Astrocyte of the cerebellum (primary cell): ENCODE results near the gene AHNAK2.
"Not testable (repeated sequence)": the region's sequence is repeated elsewhere in the genome, so short reads cannot be mapped to it uniquely, and the experiment has no call there.

Experiments
- DNase-seq: peaks from one replicate; pipeline ENCODE4 v3.0.0-alpha.2; 2011; ENCODE audit warnings: low read depth
- H3K4me3 ChIP-seq: 2 replicates; pipeline ENCODE4 v1.5.1; 2011; ENCODE audit warnings: mild to moderate bottlenecking, low read depth, low read length, moderate library complexity
- CTCF ChIP-seq: IDR thresholded peaks from 2 replicates; pipeline ENCODE4 v1.5.1; 2012; ENCODE audit warnings: low read length, low read depth, moderate library complexity, mild to moderate bottlenecking; ENCODE audit errors: missing control alignments
- in situ Hi-C: cut with HindIII; loops from 2 replicates; pipeline ENCODE4 v1.10.0; 2017; ENCODE audit warnings: low sequenced_read_pairs

AHNAK2 gene

GRCh38 chr14:104953097-104953496 is 25.1 kb downstream of the AHNAK2 start:
- in situ Hi-C loops, result no loop called here
- DNase-seq, result no peak

GRCh38 chr14:104951863-104952657 is 26.1 kb downstream of the AHNAK2 start:
- H3K4me3 ChIP-seq, DNase-seq, in situ Hi-C loops: not testable (repeated sequence)

More at GRCh38 chr14:104953097-104953496, 25.1 kb downstream of the AHNAK2 start:
- H3K4me3 ChIP-seq, result no peak overlapping the region
- TF ChIP-seq CTCF, result no peak

- DNase-seq, in situ Hi-C loops, H3K4me3 ChIP-seq: not testable (repeated sequence)
Observed at GRCh38 chr14:104950701-104951100, 27.5 kb downstream of the AHNAK2 start.

GRCh38 chr14:104950021-104950420 is 28.2 kb downstream of the AHNAK2 start:
- H3K4me3 ChIP-seq, result no peak overlapping the region
- no peak for DNase-seq
- TF ChIP-seq CTCF, result no peak
- in situ Hi-C loops, result no loop called here

- in situ Hi-C loops, DNase-seq, H3K4me3 ChIP-seq: not testable (repeated sequence)
Observed at GRCh38 chr14:104949406-104949955, 28.7 kb downstream of the AHNAK2 start.

DNA sequence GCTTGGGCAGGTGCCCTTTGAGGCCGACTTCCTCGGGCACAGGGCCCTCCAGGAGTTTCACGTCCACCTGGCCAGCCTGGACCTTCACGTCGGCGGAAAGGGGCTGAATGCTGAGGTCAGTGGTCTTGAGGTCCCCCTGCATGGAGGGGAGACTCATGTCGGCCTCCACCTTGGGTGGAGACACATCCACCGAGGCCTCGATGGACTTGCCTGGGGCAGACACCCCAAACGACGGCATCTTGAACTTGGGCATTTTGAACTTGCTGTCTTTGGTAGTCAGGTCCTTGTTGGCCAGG is 29.5 kb downstream of the AHNAK2 start:
- no peak for DNase-seq
- in situ Hi-C loops, result no loop called here
- no peak for TF ChIP-seq CTCF
- no peak overlapping the region for H3K4me3 ChIP-seq

DNA sequence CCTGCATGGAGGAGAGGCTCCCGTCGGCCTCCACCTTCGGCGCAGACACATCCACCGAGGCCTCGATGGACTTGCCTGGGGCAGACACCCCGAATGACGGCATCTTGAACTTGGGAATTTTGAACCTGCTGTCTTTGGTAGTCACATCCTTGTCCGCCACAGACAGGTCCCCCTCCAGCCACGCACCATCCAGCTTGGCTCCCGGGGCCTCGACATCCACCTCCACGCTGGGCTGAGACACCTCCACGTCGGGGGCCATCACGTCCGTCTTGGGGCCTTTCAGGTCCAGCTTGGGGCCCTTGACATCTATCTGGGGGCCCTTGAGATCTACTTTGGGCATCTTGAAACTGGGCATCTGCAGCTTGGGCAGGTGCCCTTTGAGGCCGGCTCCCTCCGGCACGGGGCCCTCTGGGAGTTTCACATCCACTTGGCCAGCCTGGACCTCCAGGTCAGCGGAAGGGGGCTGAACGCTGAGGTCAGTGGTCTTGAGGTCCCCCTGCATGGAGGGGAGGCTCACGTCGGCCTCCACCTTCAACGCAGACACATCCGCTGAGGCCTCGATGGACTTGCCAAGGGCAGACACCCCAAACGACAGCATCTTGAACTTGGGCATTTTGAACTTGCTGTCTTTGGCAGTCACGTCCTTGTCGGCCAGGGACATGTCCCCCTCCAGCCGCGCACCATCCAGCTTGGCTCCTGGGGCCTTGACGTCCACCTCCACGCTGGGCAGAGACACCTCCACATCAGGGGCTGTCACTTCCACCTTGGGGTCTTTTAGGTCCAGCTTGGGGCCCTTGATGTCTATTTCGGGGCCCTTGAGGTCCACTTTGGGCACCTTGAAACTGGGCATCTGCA is 30.1 kb downstream of the AHNAK2 start:
- H3K4me3 ChIP-seq, in situ Hi-C loops, DNase-seq: not testable (repeated sequence)

DNA sequence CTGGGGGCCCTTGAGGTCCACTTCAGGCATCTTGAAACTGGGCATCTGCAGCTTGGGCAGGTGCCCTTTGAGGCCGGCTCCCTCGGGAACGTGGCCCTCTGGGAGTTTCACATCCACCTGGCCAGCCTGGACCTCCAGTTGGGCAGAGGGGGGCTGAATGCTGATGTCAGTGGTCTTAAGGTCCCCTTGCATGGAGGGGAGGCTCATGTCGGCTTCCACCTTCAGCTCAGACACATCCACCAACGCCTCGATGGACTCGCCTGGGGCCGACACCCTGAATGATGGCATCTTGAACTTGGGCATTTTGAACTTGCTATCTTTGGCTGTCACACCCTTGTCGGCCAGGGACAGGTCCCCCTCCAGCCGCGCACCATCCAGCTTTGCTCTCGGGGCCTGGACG is 31.0 kb downstream of the AHNAK2 start:
- H3K4me3 ChIP-seq, DNase-seq, in situ Hi-C loops: not testable (repeated sequence)

DNA sequence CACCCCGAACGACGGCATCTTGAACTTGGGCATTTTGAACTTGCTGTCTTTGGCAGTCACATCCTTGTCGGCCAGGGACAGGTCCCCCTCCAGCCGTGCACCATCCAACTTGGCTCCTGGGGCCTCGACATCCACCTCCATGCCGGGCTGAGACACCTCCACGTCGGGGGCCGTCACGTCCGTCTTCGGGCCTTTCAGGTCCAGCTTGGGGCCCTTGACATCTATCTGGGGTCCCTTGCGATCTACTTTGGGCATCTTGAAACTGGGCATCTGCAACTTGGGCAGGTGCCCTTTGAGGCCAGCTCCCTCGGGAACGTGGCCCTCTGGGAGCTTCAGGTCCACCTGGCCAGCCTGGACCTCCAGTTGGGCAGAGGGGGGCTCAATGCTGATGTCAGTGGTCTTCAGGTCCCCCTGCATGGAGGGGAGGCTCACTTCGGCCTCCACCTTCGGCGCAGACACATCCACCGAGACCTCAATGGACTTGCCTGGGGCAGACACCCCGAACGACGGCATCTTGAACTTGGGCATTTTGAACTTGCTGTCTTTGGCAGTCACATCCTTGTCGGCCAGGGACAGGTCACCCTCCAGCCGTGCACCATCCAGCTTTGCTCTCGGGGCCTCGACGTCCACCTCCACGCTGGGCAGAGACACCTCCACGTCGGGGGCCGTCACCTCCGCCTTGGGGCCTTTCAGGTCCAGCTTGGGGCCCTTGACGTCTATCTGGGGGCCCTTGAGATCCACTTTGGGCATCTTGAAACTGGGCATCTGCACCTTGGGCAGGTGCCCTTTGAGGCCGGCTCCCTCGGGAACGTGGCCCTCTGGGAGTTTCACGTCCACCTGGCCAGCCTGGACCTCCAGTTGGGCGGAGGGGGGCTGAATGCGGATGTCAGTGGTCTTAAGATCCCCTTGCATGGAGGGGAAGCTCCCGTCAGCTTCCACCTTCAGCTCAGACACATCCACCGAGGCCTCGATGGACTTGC is 31.9 kb downstream of the AHNAK2 start:
- DNase-seq, in situ Hi-C loops, H3K4me3 ChIP-seq: not testable (repeated sequence)

- DNase-seq, in situ Hi-C loops, H3K4me3 ChIP-seq: not testable (repeated sequence)
Observed at GRCh38 chr14:104945266-104945665, 32.9 kb downstream of the AHNAK2 start.

DNA sequence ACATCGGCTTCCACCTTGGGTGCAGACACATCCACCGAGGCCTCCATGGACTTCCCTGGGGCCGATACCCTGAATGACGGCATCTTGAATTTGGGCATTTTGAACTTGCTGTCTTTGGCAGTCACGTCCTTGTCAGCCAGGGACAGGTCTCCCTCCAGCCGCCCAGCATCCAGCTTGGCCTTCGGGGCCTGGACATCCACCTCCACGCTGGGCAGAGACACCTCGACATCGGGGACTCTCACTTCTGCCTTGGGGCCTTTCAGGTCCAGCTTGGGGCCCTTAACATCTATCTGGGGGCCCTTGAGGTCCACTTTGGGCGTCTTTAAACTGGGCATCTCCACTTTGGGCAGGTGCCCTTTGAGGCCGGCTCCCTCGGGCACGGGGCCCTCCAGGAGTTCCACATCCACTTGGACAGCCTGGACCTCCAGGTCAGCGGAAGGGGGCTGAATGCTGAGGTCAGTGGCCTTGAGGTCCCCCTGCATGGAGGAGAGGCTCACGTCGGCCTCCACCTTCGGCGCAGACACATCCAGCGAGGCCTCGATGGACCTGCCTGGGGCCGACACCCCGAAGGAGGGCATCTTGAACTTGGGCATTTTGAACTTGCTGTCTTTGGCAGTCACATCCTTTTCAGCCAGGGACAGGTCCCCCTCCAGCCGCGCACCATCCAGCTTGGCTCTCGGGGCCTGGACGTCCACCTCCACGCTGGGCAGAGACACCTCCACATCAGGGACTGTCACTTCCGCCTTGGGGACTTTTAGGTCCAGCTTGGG is 33.6 kb downstream of the AHNAK2 start:
- in situ Hi-C loops, DNase-seq, H3K4me3 ChIP-seq: not testable (repeated sequence)

DNA sequence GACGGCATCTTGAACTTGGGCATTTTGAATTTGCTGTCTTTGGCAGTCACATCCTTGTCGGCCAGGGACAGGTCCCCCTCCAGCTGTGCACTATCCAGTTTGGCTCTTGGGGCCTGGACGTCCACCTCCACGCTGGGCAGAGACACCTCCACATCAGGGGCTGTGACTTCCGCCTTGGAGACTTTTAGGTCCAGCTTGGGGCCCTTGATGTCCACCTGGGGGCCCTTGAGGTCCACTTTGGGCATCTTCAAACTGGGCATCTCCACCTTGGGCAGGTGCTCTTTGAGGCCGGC is 34.2 kb downstream of the AHNAK2 start:
- H3K4me3 ChIP-seq, in situ Hi-C loops, DNase-seq: not testable (repeated sequence)
